Stimulated activated CD8-positive, alpha-beta memory T cell treated with anti-CD3 and anti-CD28 coated beads, Interleukin-2, amount 100 ng/mL, for 1 hour (primary cell): Measurements from ENCODE around the gene UBE2G1.

Experiments used
- DNase-seq, 2 donors: peaks; one replicate each; pipeline ENCODE4 v3.0.0-alpha.2; 2020; ENCODE audit warnings: low read depth in 2 of 2

UBE2G1 gene

DNA sequence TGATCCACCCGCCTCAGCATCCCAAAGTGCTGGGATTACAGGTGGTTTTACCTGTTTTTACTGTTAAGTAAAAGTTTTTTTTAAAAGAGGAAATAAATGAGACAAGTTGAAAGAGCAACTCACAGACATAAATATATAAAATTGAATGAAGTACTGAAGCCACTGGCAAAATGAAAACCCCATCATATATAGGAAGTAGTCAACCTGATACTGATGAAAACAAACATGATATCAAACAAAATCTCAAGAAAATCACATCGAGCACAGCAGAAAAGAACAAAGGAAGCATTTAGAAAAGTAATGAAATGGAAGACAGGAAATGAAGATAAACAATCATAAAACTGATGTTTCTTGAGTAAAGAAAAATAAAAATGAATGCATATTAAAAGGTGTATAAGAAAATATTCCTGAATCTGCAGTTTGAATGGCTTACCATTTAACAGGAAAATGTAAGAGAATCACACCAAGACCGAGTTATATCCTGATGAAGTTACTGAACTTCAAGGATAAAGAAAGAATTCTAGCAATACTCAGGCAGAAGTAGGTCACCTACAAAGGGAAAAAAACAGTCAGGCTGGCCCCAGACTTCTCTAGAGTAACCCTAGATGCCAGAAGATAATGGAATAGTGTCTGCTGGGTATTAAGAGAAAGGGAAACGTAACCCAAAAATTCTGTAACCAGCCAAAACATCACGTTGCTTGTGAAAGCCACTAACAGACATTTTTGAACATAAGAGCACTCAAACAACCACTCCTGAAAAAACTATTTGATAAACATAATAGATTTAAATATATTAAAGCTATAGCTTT, 31.5 kb downstream of the UBE2G1 start:
- DNase-seq, result no peak

DNA sequence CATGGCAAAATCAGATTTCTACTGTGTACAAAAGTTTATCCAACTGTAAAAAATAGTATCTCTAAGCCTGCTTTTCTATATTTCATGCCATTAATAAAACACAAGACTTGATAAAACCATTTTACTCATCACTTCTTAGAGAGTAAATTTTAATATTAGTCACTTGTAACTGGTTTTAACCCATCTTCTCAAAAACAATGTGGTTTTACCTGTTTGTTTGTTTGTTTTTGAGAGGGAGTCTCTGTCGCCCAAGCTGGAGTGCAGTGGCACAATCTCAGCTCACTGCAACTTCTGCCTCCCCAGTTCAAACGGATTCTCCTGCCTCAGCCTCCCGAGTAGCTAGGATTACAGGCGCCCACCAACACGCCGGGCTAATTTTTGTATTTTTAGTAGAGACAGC, 32.1 kb downstream of the UBE2G1 start:
- DNase-seq, result no peak

DNA sequence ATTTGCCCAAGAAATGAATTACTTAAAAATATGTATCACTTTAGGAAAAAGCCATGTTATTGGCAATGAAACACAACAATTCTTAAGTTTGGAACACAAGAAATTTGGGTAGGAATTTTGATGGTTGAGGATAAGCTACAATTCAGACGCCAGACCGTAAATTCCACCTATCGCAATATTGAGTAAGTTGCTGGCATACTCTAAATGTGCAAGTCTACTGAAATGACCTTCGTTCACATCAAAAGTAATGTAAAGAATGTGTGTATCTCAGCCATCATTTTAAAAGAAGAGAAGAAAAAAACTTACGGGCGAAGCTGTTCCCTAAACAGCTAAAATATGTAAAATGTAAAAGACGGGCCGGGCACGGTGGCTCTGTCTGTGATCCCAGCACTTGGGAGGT, 33.4 kb downstream of the UBE2G1 start:
- no peak for DNase-seq

DNA sequence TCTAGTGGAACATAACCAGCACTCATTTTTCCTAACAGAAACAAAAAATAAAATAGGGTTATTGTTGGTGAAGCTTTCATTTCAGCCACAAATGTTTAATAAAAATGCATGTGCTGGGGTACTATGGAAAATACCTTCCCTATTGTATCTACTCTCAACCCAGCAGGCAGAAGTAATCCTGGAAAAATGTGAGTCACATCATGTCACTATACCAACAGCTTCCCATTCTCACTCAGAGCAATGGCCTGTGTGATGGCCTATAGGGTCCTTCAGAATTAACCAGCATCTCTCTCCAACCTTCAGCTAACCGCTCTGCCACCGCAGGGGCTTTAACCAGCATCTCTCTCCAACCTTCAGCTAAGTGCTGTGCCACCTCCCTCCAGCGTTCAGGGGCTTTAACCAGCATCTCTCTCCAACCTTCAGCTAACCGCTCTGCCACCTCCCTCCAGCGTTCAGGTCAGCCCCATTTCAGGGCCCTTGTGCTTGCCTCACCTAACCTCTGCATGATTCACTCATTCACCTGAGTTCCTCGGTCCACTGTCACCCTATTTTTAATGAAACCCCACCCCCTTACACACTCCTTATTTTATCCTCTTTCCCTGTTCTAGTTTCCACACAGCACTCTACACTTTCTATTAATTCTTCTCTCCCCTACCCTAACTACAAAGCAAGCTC, 34.0 kb downstream of the UBE2G1 start:
- DNase-seq, result no peak

DNA sequence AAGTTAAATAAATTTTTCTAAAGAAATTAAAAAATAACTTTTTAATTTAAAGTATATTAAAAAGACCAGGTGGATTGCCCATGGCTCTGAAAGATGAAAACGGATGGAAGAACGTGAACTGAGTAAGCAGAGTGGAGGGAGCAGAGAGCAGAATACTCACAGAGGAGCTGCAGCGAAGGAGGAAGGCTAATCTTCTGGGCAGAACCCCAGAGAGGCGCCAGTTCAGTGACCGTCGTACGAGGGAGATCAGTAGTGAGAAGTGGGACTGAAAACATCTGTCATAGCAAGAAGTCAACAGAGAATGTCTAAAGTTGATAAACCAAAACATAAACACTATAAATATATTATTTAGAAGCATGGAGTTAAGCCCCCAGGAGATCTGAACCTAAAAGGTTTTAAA, 34.9 kb downstream of the UBE2G1 start:
- no peak for DNase-seq

DNA sequence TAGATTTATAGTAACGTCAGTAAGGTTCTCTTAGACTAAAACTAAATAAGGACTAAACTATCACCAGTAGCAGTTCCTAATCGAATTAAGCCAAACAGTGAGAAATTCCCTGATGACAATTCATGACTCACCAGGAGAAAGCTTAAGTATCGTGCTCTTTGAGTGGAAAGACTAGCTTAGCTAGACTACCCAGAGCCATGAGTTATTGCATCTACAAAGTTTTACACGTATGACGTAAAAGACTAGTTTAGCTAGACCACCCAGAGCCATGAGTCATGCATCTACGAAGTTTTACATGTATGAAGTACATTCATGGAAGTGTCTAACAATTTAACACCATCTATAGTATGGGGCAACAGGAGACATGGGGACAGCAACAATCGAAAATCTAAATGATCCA, 36.6 kb downstream of the UBE2G1 start:
- DNase-seq, result no peak

DNA sequence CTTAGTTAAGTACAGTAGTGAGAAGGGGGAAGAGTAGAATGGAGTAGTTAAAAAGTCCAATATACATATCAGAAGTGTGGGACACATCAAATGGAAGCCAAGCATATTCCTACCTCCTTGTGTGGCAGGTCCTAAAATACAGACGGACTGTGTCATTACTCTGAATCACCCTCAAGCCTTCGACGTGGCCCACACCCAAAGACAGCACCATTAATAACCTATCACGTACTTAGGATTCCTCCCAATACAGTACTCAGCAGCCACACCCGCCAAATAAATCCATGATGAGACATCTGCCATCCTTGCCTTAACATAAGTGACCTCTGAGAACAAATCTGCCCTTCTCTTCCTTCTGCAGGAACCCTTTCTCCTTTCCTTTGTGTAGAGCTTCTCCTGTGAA, 38.9 kb downstream of the UBE2G1 start:
- DNase-seq, result no peak

DNA sequence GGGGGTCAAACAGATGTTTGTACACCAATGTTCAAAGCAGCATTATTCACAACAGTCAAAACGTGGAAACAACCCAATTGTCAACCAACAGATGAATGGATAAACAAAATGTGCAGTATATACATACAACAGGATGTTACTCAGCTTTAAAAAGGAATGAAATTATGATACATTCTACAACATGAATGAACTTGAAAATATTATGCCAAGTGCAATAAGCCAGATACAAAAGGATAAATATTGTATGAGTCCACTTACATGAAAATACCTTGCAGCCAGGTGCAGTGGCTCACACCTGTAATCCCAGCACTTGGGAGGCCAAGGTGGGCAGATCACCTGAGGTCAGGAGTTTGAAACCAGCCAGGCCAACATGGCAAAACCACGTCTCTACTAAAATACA, 39.9 kb downstream of the UBE2G1 start:
- no peak for DNase-seq

DNA sequence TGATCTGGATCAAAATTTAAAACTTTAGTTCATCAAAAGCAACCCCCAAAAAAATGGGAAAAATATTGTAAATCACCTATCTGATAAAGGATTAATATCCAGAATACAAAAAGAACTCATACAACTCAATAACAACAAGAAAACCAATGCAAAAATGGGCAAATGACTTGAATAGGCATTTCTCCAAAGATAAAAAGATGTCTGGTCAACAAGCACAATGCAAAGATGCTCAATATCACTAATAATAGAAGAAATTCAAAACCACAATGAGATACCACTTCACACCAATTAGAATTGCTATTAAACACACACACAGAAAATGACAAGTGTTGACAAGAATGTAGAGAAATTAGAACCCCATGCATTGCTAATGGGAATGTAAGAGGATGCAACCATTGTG, 40.4 kb downstream of the UBE2G1 start:
- no peak for DNase-seq

DNA sequence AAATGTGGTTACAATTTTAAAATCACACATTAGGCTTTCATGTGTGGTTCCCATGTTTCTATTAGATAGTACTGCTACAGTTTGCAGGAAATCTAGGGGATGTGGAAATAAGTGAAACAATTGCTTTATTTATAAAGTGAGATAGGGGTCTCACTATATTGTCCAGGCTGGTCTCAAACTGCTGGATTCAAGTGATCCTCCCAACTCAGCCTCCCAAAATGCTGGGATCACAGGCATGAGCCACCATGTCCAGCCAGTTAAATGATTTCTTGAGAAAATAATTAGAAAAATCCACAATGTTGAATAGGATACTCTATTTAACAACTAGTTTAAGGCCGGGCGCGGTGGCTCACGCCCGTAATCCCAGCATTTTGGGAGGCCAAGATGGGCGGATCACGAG, 42.0 kb downstream of the UBE2G1 start:
- DNase-seq, result no peak

DNA sequence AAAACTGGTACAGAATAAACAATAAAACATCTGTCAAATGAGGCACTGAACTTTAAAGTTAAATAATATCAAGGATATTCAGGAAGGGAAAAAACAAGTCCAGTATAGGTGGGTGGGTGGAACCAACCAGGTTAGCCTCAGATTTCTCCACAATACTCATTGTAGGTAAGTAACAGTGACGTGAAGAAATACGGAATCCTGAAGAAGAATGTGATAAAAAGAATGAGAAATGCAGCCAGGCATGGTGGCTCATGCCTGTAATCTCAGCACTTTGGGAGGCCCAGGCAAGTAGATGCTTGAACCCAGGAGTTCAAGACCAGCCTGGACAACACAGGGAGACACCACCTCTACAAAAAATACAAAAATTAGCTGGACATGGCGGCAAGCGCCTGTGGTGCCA, 47.3 kb downstream of the UBE2G1 start:
- no peak for DNase-seq

DNA sequence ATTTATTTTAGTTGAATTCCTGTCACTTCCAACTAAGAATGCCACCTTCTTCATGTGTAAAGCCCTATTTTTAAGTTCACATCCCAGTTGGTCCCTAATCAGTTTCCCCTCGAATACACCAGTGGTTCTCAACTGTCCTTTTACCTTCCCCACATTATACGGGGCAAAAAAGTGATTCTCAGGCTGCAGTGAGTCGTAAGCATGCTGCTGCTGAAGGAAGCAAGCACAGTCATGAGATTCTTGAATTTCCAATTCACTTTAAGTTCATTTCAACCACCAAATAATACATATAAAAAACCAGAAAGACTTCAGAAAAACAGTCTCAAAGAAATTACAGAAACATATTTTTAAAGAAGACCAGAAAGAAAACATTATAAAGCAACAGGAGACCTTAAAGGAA, 47.9 kb downstream of the UBE2G1 start:
- DNase-seq, result no peak

DNA sequence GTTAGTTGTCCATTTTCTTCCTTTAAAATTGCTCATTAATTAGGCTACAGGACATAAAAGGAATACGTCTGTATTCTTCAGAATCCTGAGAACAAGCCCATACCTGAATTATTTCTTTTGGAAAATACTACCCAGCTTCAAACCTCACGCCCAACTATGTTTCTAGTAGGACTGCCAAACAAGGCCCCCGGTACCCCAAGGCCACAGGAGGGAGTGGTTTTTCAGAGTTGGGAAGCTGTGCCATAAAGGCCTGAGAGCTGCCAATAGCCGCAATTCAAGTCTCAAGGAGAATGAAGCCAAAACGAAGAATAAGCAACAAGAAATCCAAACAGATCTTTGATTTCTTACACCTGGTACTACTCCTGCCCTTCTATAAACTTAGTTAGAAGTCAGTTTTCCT, 48.3 kb downstream of the UBE2G1 start:
- DNase-seq, result no peak

DNA sequence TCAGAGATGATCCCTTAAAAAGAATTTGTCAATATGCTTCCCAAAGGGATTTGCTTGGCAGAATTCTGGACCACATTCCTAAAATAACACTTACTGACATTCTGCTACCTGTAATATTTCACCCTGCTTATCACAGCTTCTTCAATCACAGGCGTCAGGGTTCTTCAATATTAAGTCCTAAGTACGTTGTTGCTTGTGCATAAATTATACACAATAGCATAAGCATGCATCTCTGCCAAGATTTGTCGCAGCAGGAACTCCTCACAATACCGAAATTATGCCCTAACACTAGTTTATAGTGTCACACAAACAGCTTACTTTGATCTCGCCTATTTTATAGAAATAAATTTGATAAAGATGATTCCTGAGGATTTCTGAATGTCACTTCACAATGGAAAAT, 48.9 kb downstream of the UBE2G1 start:
- DNase-seq, result no peak

DNA sequence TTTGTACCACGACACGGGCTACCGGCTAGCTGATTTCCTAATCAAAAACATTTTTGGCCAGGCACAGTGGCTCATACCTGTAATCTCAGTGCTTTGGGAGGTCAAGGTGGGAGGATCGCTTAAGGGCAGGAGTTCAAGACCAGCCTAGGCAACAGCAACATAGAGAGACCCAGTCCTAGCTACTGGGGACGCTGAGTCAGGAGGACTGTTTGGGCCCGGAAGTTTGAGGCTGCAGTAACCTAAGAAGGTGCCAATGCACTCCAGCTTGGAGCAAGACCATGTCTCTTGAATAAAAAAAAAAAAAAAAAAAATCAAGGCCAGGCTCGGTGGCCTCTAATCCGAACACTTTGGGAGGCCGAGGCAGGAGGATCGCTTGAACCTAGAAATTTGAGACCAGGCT, 49.8 kb downstream of the UBE2G1 start:
- no peak for DNase-seq

DNA sequence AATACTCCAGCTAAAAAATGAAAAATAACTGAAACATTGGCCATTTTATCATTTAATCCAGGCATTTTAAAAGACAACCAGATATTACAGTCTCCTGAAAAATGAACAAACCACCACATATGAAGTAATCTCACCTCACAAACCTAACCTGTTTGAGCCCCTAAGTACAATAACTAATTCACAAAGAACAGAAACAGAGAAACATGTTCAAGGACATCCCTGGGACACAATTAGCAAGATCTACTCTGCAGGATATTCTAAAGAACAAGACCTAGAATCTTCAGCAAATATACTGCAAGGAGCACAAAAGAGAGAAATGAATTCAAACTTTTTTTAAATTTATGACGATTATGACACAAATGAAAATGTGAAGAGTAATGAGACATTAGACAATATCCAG, 51.9 kb downstream of the UBE2G1 start:
- DNase-seq, result no peak

DNA sequence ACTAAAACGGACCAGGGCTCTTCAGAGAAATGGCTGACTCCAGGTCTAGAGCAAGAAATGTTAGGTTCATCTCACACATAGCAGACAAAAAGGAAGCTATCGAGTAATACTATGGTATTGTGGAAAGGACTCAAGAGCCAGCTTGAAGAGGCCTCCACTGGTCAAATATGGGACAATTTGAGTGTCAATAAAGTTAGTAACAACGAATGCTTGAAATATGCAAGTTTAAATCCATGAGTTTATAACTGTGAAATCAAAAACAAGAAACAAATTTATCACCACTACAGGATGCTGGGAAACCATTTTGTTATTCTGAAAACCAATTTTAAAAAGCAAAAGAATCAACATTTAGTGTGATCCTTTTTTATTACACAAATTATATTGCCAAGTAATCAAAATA, 52.3 kb downstream of the UBE2G1 start:
- DNase-seq, result no peak

DNA sequence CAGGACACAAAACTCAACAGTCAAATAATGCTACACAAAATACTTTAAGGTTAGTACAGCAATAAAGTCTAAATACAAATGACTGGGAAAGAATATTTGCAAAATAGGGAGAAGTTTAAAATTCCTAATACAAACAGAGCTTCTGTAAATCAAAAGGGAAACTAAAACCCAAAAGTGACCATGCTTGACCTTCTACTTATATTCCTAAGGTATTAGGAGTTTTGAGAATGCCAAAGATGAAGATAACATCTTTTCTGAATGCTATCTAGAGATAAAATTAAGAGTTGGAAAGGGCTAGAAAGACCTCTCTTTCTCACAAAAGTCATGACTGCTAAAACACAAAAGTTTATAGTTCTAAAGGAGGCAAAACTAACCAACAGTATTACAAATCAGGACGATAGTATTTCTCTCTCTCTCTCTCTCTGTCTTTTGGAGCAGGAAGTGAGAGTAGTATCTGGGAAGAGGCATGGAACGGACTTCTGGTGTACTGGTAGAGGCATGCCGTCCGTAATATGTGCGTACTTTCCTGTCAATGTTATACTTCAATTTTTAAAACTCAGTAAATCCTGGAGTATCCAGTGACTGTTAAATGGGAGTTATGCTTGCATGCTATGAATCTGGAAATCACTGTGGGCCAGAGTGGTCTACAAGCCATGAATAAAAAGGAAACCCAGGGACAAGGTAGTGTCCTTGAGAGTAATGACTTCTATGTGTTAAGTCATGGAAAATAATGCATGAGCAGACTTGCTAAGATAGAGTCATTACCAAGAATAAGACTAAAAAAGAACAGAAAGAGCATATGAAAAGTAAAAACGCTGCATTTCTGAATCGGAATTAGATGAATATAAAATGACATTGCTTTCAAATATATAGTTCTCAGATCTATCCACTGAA, 53.0 kb downstream of the UBE2G1 start:
- DNase-seq, result no peak

DNA sequence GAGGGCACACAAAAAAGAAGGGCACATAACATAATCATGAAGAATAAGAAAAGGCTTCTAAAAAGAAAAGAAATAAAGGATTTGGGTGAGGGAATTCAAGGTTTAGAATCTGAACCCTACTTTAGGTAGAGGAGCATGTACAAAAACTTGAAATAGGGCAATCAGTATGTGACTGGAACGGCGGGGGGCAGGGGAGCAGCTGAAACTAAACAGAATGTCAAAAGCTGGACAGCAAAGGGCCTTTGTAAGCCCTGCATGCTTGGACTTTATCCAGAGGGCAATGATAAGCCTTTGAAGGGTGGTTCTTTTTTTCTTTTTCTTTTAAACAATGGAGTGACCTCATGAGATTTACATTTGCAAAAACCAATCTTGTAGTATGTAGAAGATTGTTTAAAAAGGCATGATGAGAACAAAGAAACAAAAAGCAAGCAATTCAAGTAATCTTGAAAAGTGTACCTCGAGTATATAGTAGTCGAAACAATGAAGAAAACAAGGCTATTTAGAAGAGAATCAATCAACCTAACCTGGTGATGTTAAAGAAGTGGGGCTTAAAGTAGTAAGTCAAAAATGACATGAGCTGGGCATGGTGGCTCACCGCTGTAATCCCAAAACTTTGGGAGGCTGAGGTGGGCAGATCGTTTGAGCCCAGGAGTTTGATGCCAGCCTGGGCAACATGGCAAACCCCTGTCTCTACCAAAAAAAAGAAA, 56.0 kb downstream of the UBE2G1 start:
- DNase-seq, result no peak

DNA sequence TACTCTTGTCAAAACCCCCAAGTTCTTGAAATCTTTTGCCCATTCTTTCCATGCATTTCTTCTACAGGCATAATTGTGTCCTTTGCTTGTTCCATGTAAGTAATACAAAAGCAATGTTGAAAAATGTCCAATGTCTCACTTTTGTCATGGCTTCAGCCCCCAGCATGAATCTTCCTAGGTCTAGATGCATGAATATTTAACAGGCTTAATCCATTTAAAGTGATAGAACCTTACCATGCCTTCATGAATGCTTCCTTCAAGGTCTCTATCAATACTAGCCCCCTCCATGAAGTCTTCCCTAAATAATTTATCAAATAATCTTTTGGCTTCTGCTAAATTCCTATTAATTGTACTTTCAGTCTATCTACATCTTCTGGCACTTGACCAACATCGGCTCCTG, 56.6 kb downstream of the UBE2G1 start:
- no peak for DNase-seq

DNA sequence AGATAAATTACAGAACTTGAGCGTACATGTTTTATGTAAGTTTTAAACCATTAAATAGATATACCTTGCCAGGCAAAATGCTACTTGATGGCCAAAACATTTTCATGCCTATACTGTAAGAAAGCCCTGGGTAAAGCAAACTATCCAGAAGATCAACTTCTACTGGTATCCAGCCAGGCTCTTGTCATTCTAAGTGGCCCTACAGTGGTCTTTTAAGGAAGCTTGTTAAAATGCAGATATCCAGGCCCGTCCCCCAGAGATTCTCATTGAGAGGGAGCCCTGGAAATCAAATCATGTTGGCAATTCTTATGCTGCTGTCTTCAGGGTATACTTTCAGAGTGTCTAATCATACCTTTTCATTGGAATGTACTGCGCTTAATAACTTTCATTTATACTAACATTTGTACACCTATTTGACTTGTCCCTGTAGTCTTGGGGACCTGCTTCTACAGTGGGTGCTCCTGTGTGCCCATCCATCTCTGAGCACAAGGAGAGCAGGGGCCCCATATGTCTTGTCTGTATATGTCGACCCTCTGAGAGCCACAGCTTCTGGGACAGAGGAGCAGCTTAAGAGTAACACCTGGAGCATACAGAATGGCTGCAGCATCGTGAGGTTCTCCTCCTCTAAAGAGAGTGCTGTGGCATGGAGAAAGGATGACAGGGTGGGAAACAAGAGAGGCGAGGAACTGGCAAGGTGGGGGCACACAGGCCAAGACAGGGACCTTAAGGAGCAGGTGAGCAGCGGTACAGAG, 59.1 kb downstream of the UBE2G1 start:
- DNase-seq, result no peak
